HG03045 (cell line): ENCODE measurements around the gene ENSA.
"Not testable (repeated sequence)": the region's sequence is repeated elsewhere in the genome, so short reads cannot be mapped to it uniquely, and the experiment has no call there.

Experiments
- ATAC-seq: cut with Tn5 transposase; IDR thresholded peaks from one replicate; pipeline ENCODE4 v1.9.1; 2021; ENCODE audit warnings: mild to moderate bottlenecking, moderate library complexity; ENCODE audit not compliant: unreplicated experiment

The ENSA gene

DNA sequence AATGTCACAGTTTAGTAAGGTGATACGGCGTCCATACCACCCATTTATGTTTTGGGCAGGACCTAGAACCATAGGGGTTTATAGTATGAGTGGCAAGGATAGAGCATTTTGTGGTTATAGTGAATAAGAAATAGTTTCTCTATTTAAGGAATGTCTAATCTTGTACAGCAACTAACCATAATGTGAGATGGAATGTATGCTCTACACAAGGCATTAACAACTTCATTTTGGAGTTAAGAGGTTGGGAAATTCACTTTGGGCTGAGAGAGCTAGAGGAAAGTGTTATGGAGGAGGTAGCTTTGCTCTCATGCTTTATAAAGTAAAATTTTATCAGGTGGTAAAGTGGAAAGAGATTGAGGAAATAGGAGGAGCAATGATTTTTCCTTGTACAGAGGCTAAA, 47.0 kb downstream of the ENSA start:
- no peak for ATAC-seq

DNA sequence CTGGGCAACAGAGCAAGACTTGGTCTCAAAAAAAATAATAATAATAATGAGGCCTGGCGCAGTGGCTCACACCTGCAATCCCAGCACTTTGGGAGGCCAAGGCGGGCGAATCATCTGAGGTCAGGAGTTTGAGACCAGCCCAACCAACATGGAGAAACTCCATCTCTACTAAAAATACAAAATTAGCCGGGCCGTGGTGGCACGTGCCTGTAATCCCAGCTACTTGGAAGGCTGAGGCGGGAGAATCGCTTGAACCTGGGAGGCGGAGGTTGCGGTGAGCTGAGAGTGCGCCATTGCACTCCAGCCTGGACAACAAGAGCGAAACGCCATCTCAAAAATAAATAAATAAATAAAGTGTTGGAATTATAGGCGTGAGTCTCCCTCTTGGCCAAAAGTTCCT, 47.5 kb downstream of the ENSA start:
- not testable (repeated sequence) for ATAC-seq

GRCh38 chr1:150581437-150581836, 48.0 kb downstream of the ENSA start:
- ATAC-seq, result not testable (repeated sequence)

DNA sequence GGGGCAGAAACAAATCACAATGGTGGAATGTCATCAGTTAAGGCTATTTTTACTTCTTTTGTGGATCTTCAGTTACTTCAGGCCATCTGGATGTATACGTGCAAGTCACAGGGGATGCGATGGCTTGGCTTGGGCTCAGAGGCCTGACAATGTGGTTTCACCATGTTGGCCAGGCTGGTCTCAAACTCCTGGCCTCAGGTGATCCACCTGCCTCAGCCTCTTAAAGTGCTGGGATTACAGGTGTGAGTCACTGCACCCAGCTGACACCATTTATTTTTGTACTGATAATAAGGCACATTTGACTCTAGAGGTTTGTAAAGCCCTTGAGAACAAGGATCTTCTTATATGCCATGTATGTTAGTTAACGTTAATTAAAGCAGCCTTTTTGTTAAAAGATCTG, 48.4 kb downstream of the ENSA start:
- ATAC-seq, result not testable (repeated sequence)

- no peak for ATAC-seq
Measured at GRCh38 chr1:150579945-150580642, 49.3 kb downstream of the ENSA start.

- ATAC-seq, result peak; percentile 87
Measured at GRCh38 chr1:150579110-150579944, 50.1 kb downstream of the ENSA start, which contains the start of gene MCL1. TSS of gene MCL1 (minus strand) at chr1:150579610. CDS start at chr1:150579530, 80 bp downstream.

- ATAC-seq, result peak; percentile 3
Measured at GRCh38 chr1:150578272-150579109, 50.9 kb downstream of the ENSA start.

GRCh38 chr1:150577557-150578271, 51.7 kb downstream of the ENSA start:
- ATAC-seq, result no peak

GRCh38 chr1:150576794-150577556, 52.4 kb downstream of the ENSA start:
- ATAC-seq, result no peak

DNA sequence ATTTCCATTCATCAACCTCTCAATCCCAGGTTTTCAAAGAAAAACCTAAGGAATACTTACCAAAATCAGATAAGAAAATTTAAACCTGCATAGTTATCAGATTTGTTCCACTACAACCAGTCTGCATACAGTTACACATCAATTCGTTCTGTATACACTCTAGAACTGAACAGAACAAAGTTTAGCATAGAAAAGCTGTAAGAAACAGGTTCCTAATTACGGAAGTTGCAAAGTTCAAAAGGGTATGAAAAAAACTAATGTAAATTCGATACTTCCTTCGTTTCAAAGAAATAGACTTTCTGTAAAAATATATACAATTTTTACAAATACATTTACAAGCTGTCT, 53.1 kb downstream of the ENSA start:
- ATAC-seq, result no peak

GRCh38 chr1:150575518-150576366, 53.7 kb downstream of the ENSA start:
- no peak for ATAC-seq

GRCh38 chr1:150575072-150575489, 54.3 kb downstream of the ENSA start:
- no peak for ATAC-seq

- ATAC-seq, result no peak
Measured at GRCh38 chr1:150574260-150575071, 54.9 kb downstream of the ENSA start.

GRCh38 chr1:150573648-150574071, 55.8 kb downstream of the ENSA start:
- ATAC-seq, result not testable (repeated sequence)

GRCh38 chr1:150572918-150573647, 56.3 kb downstream of the ENSA start:
- no peak for ATAC-seq
